Panc1 (cell line): Measurements from ENCODE around the gene SETD2. TPM values are rescaled to one million over a fixed set of nuclear protein-coding genes. Genes with fewer than 3 reads are reported as not detected.

Experiments used
- ATAC-seq: fragments of 200-7000 bp; cut with Tn5 transposase; 2 replicates; pipeline ENCODE4 v1.9.1; 2020; ENCODE audit warnings: mild to moderate bottlenecking, moderate library complexity
- BruUV-seq: library from RNA; stranded (reverse); fragments of 400-500 nt; replicated peaks from 2 replicates; lab custom pipeline; 2021; lab: Mats Ljungman, UMichigan
- CTCF ChIA-PET: fragments of 300-600 bp; sonication (Branson Sonifier 250); formaldehyde crosslinking; loops from one replicate; lab custom pipeline; 2022; ENCODE audit warnings: antibody characterized with exemption; lab: Charles Lee
- POLR2A ChIA-PET: fragments of 300-600 bp; sonication (Branson Sonifier 250); formaldehyde crosslinking; loops from one replicate; lab custom pipeline; 2022; ENCODE audit warnings: antibody characterized with exemption; lab: Charles Lee
- DNase-seq: peaks from one replicate; pipeline ENCODE4 v3.0.0-alpha.2; 2010; ENCODE audit warnings: low read depth, low spot score
- H3K27ac ChIP-seq: 2 replicates; pipeline ENCODE4 v1.5.1; 2011; ENCODE audit warnings: mild to moderate bottlenecking, low read length, inconsistent platforms
- H3K27me3 ChIP-seq: fragments of 200-500 bp; sonication (Bioruptor generic); 2 replicates; pipeline ENCODE4 v1.6.0; 2014; ENCODE audit warnings: low read length, inconsistent platforms; ENCODE audit not compliant: control insufficient read depth, insufficient read depth
- H3K36me3 ChIP-seq: fragments of 200-500 bp; sonication (Bioruptor generic); 2 replicates; pipeline ENCODE4 v1.5.1; 2014; ENCODE audit warnings: inconsistent platforms, mild to moderate bottlenecking, low read length, moderate library complexity; ENCODE audit not compliant: control insufficient read depth, insufficient read depth
- H3K4me1 ChIP-seq: 2 replicates; pipeline ENCODE4 v1.5.1; 2011; ENCODE audit warnings: inconsistent platforms, mild to moderate bottlenecking, low read length, moderate library complexity; ENCODE audit not compliant: control insufficient read depth, insufficient read depth
- H3K4me3 ChIP-seq, 2 experiments: 2 replicates each; pipeline ENCODE4 v1.5.1; 2011 to 2012; ENCODE audit warnings: low read depth in 2 of 2, low read length in 2 of 2, mild to moderate bottlenecking in 2 of 2, inconsistent platforms in 1 of 2, moderate library complexity in 1 of 2
- H3K9me3 ChIP-seq: fragments of 200-500 bp; sonication (Bioruptor generic); 2 replicates; pipeline ENCODE4 v1.5.1; 2014; ENCODE audit warnings: low read depth, mild to moderate bottlenecking, inconsistent platforms, low read length, moderate library complexity; ENCODE audit not compliant: control insufficient read depth, insufficient read depth
- POLR2AphosphoS5 ChIP-seq: IDR thresholded peaks from 2 replicates; pipeline ENCODE4 v1.6.1; 2012; ENCODE audit warnings: mild to moderate bottlenecking, low read depth, low read length, moderate library complexity
- SIN3A ChIP-seq: IDR thresholded peaks from 2 replicates; pipeline ENCODE4 v1.6.1; 2012; ENCODE audit warnings: low read depth, mild to moderate bottlenecking, low read length, moderate library complexity, borderline replicate concordance; ENCODE audit not compliant: insufficient read depth
- TCF7L2 ChIP-seq: IDR thresholded peaks from 2 replicates; pipeline ENCODE4 v1.6.1; 2011; ENCODE audit warnings: mild to moderate bottlenecking, low read depth, low read length, inconsistent platforms
- in situ Hi-C: cut with HindIII; loops from 2 replicates; pipeline ENCODE4 v1.10.0; 2016; ENCODE audit warnings: low sequenced_read_pairs, low pct_unique_long_range_greater_than_20kb
- intact Hi-C: fragments of 100-400 bp; cut with micrococcal nuclease; formaldehyde crosslinking; loops from one replicate; pipeline ENCODE4 v1.10.0; 2022; ENCODE audit not compliant: unreplicated experiment
- total RNA-seq: library from RNA; stranded (reverse); gene quantifications from one replicate; pipeline ENCODE4 v1.2.1, GENCODE V29; 2021; ENCODE audit not compliant: unreplicated experiment
- TF ChIP-seq, protein P1 (sequence below), 2 experiments: IDR thresholded peaks; 2 replicates each; pipeline ENCODE4 v1.6.1; 2011 to 2012; ENCODE audit warnings: low read depth in 2 of 2, control low read depth in 1 of 2, low read length in 1 of 2, mild to moderate bottlenecking in 1 of 2, moderate library complexity in 1 of 2; ENCODE audit not compliant: insufficient read depth in 1 of 2
- TF ChIP-seq, protein P2 (sequence below): fragments of 450-650 bp; IDR thresholded peaks from 2 replicates; pipeline ENCODE4 v1.5.1; 2017; ENCODE audit warnings: mild to moderate bottlenecking

SETD2 gene
- total RNA-seq, 1 experiment from 2014 or later, result 32.6 TPM

DNA sequence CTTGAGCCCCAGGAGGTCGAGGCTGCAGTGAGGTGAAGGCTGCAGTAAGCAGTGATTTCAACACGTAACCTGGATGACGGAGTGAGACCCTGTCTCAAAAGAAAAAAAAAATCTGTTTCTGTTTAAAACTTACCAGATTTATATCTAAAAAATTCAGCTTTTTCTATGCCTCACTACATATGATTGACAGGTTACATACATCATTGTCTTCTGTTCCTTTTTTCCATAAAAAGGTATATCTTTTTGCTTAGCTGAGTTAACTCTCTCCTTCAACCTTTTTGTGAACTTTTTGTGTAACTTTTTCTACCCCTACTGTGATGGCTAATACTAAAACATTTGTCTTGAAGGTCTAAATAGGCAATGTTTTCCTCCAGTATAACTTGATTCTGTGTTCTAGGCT lies 38.6 kb upstream of the SETD2 start:
- DNase-seq (no peak), ATAC-seq (no peak)
- Histone ChIP-seq H3K27ac (no peak overlapping the region), H3K36me3 (no peaks in the 10 kb centered on the region), H3K4me3 (no peak overlapping the region), H3K27me3 (no peaks in the 10 kb centered on the region), H3K4me1 (no peaks in the 10 kb centered on the region), H3K9me3 (no peaks in the 10 kb centered on the region)
- intact Hi-C loops, result no loop called here
- TF ChIP-seq, protein P1, sequence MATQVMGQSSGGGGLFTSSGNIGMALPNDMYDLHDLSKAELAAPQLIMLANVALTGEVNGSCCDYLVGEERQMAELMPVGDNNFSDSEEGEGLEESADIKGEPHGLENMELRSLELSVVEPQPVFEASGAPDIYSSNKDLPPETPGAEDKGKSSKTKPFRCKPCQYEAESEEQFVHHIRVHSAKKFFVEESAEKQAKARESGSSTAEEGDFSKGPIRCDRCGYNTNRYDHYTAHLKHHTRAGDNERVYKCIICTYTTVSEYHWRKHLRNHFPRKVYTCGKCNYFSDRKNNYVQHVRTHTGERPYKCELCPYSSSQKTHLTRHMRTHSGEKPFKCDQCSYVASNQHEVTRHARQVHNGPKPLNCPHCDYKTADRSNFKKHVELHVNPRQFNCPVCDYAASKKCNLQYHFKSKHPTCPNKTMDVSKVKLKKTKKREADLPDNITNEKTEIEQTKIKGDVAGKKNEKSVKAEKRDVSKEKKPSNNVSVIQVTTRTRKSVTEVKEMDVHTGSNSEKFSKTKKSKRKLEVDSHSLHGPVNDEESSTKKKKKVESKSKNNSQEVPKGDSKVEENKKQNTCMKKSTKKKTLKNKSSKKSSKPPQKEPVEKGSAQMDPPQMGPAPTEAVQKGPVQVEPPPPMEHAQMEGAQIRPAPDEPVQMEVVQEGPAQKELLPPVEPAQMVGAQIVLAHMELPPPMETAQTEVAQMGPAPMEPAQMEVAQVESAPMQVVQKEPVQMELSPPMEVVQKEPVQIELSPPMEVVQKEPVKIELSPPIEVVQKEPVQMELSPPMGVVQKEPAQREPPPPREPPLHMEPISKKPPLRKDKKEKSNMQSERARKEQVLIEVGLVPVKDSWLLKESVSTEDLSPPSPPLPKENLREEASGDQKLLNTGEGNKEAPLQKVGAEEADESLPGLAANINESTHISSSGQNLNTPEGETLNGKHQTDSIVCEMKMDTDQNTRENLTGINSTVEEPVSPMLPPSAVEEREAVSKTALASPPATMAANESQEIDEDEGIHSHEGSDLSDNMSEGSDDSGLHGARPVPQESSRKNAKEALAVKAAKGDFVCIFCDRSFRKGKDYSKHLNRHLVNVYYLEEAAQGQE (IDR thresholded peaks at IDR 0.05; ENCODE audit: insufficient read depth in 1 of 2, low read depth in 2 of 2, low read length in 1 of 2), result no peak
- TF ChIP-seq TCF7L2 (no peak), SIN3A (no peak)
- POLR2A ChIA-PET, result interaction anchor here (0.7 kb wide), 1 partner anchor 95 kb away, joined by 15 read pairs; no protein-coding TSS in a partner anchor
- BruUV-seq, result no TSS peak
- CTCF ChIA-PET, result interaction anchor here (0.5 kb wide), 1 partner anchor 203 kb away, joined by 3 read pairs; no protein-coding TSS in a partner anchor
- in situ Hi-C loops, result no loop called here

- no TSS peak for BruUV-seq
- Histone ChIP-seq H3K27ac (no peak overlapping the region), H3K36me3 (no peaks in the 10 kb centered on the region), H3K27me3 (no peaks in the 10 kb centered on the region), H3K4me1 (no peaks in the 10 kb centered on the region), H3K9me3 (no peaks in the 10 kb centered on the region), H3K4me3 (no peak overlapping the region)
- ATAC-seq (no peak), DNase-seq (no peak)
- intact Hi-C loops, result no loop called here
- ChIA-PET CTCF (no interaction called here), POLR2A (no interaction called here)
- TF ChIP-seq TCF7L2 (no peak), POLR2AphosphoS5 (no peak), SIN3A (no peak)
- TF ChIP-seq, protein P2, sequence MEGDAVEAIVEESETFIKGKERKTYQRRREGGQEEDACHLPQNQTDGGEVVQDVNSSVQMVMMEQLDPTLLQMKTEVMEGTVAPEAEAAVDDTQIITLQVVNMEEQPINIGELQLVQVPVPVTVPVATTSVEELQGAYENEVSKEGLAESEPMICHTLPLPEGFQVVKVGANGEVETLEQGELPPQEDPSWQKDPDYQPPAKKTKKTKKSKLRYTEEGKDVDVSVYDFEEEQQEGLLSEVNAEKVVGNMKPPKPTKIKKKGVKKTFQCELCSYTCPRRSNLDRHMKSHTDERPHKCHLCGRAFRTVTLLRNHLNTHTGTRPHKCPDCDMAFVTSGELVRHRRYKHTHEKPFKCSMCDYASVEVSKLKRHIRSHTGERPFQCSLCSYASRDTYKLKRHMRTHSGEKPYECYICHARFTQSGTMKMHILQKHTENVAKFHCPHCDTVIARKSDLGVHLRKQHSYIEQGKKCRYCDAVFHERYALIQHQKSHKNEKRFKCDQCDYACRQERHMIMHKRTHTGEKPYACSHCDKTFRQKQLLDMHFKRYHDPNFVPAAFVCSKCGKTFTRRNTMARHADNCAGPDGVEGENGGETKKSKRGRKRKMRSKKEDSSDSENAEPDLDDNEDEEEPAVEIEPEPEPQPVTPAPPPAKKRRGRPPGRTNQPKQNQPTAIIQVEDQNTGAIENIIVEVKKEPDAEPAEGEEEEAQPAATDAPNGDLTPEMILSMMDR, result no peak
- TF ChIP-seq, protein P1 (IDR thresholded peaks at IDR 0.05; ENCODE audit: insufficient read depth in 1 of 2, low read depth in 2 of 2, low read length in 1 of 2), result no peak
- in situ Hi-C loops, result no loop called here
These were observed 33.4 kb upstream of the SETD2 start for GRCh38 chr3:47197287-47197686.
